Measurements from ENCODE around the gene SLAMF6. TPM values are rescaled to one million over a fixed set of nuclear protein-coding genes. Genes with fewer than 3 reads are reported as not detected.
A peak's percentile ranks its signal among the peaks of the same experiment; 100 is the strongest.

The SLAMF6 gene
- total and polyA plus RNA-seq, 10 of the 15 experiments (the other 5 are each of a cell fraction or from before 2014, with no cell fraction given), result 20.5 to 89.6 (median 36.5) TPM

- no peaks in the 10 kb centered on the region for H3K36me3 ChIP-seq (ENCODE audit: control insufficient read depth in 2 of 2, insufficient read depth in 2 of 2, low read length in 1 of 2)
- no peaks in the 10 kb centered on the region; the same call in 1 of the 3 replicates for H3K9me3 ChIP-seq (replicated peaks; ENCODE audit: control insufficient read depth, insufficient read depth, low read length)
- H3K4me3 ChIP-seq, result no peak overlapping the region
- no peak overlapping the region for H3K9ac ChIP-seq (ENCODE audit: control insufficient read depth, insufficient read depth, low read length)
- WGBS (ENCODE audit: insufficient coverage, insufficient replicate concordance, low lambda C conversion rate, missing lambda C conversion rate), result 30% methylated on average over 2 of the region's 2 CpGs
- ChIA-PET RAD21 (ENCODE audit: unreplicated experiment) (interaction anchor here (2.0 to 2.9 kb wide), 2 partner anchors 81 to 147 kb away, joined by 7 to 8 read pairs; no protein-coding TSS in a partner anchor), SMC1A (ENCODE audit: uncharacterized antibody, unreplicated experiment) (interaction anchor here (0.9 to 2.0 kb wide), 6 partner anchors 8 to 90 kb away, joined by 3 to 9 read pairs (median 5); no protein-coding TSS in a partner anchor), CTCF (interaction anchor here (1.1 to 1.5 kb wide), 5 partner anchors 8 to 148 kb away, joined by 3 to 6 read pairs (median 4); no protein-coding TSS in a partner anchor), POLR2A (interaction anchor here (0.6 to 1.3 kb wide), 2 partner anchors 28 kb away, joined by 3 to 5 read pairs; no protein-coding TSS in a partner anchor)
- peak; percentile 24; the same call in 2 of the 3 replicates for ATAC-seq
- TF ChIP-seq EED (IDR thresholded peaks at IDR 0.05; ENCODE audit: low read depth) (no peak), MLLT1 (IDR thresholded peaks at IDR 0.05) (no peak), STAT3 (IDR thresholded peaks at IDR 0.05; ENCODE audit: low read depth, low read length) (no peak), PAX8 (IDR thresholded peaks at IDR 0.05) (no peak), CREB1 (IDR thresholded peaks at IDR 0.05; ENCODE audit: low read depth) (no peak), NFIC (IDR thresholded peaks at IDR 0.05; ENCODE audit: low read depth, low read length) (no peak), REST (IDR thresholded peaks at IDR 0.05; ENCODE audit: low read depth, low read length) (no peak), BCL3 (IDR thresholded peaks at IDR 0.05; ENCODE audit: borderline replicate concordance, insufficient read depth, low read depth, low read length, poor library complexity, severe bottlenecking) (no peak), KAT2A (conservative IDR thresholded peaks at IDR 0.05; ENCODE audit: control insufficient read depth, low read depth, low read length) (no peak), RELA (IDR thresholded peaks at IDR 0.05; ENCODE audit: borderline replicate concordance, partially characterized antibody) (no peak), ESRRA (IDR thresholded peaks at IDR 0.05; ENCODE audit: low read length) (no peak), ZNF274 (IDR thresholded peaks at IDR 0.05; ENCODE audit: insufficient read depth, insufficient read length) (no peak), SRF (IDR thresholded peaks at IDR 0.05; ENCODE audit: low read depth in 2 of 2, low read length in 2 of 2) (no peak), GATAD2B (conservative IDR thresholded peaks at IDR 0.05; ENCODE audit: low read depth) (no peak), LARP7 (IDR thresholded peaks at IDR 0.05) (no peak), RFX5 (IDR thresholded peaks at IDR 0.05; ENCODE audit: low read depth, low read length) (no peak), TCF7 (IDR thresholded peaks at IDR 0.05; ENCODE audit: borderline replicate concordance) (no peak)
- intact Hi-C loops (cut with micrococcal nuclease; ENCODE audit: unreplicated experiment), result no loop called here
- H4K20me1 ChIP-seq (ENCODE audit: control insufficient read depth, insufficient read depth), result no peaks in the 10 kb centered on the region
- no TSS peak for BruUV-seq (replicated peaks)
- peak overlapping the region; percentile 89 for H3K27ac ChIP-seq (ENCODE audit: control insufficient read depth, insufficient read depth)
- no peak for FAIRE-seq
- no peak for DNase-seq (ENCODE audit: low read depth, low spot score)
- H3K79me2 ChIP-seq (ENCODE audit: control insufficient read depth, insufficient read depth, low read length), result no peaks in the 10 kb centered on the region
- H3K27me3 ChIP-seq (replicated peaks in 1 of 2; ENCODE audit: control insufficient read depth in 2 of 2, insufficient read depth in 2 of 2, low read length in 1 of 2), result no peaks in the 10 kb centered on the region
- no peak overlapping the region for H3K4me2 ChIP-seq (ENCODE audit: control insufficient read depth, insufficient read depth)
- H2AFZ ChIP-seq (ENCODE audit: control insufficient read depth, low read depth, low read length), result peak overlapping the region; percentile 15; the same call in 1 of the 2 replicates
- peaks cover 42% of the 10 kb centered on the region for H3K4me1 ChIP-seq (ENCODE audit: control insufficient read depth, insufficient read depth, low read length)
- in situ Hi-C loops (cut with MboI), result no loop called here
These were observed 63.4 kb downstream of the SLAMF6 start for GRCh38 chr1:160459687-160460086.
